Progenitor cell of endocrine pancreas (in vitro differentiated cells): Measurements from ENCODE around the gene LRG1. TPM values are rescaled to one million over a fixed set of nuclear protein-coding genes. Genes with fewer than 3 reads are reported as not detected.
"Not testable (repeated sequence)": the region's sequence is repeated elsewhere in the genome, so short reads cannot be mapped to it uniquely, and the experiment has no call there.

Experiments used
- DNase-seq: peaks from one replicate; pipeline ENCODE4 v3.0.0; 2021; ENCODE audit warnings: low spot score; ENCODE audit not compliant: unreplicated experiment
- H3K27ac Mint-ChIP-seq: 2 replicates; pipeline ENCODE4 v1.8.0; 2021; ENCODE audit warnings: mild to moderate bottlenecking, moderate library complexity, mixed read lengths
- H3K27me3 Mint-ChIP-seq: 2 replicates; pipeline ENCODE4 v1.8.0; 2021; ENCODE audit warnings: mixed read lengths
- H3K36me3 Mint-ChIP-seq: 2 replicates; pipeline ENCODE4 v1.8.0; 2022; ENCODE audit warnings: mixed read lengths; ENCODE audit not compliant: insufficient read depth
- H3K4me1 Mint-ChIP-seq: 2 replicates; pipeline ENCODE4 v1.8.0; 2021; ENCODE audit warnings: low read depth, mixed read lengths
- H3K4me3 Mint-ChIP-seq: 2 replicates; pipeline ENCODE4 v1.8.0; 2021; ENCODE audit warnings: low read depth, mild to moderate bottlenecking, moderate library complexity, mixed read lengths
- H3K9me3 Mint-ChIP-seq: 2 replicates; pipeline ENCODE4 v1.8.0; 2021; ENCODE audit warnings: low read depth, mixed read lengths
- total RNA-seq: library from RNA; stranded (reverse); gene quantifications from 2 replicates; pipeline ENCODE4 v1.2.1, GENCODE V29; 2021
- TF ChIP-seq, protein P1 (sequence below): fragments of 200-600 bp; sonication (generic); IDR thresholded peaks from one replicate; pipeline ENCODE4 v1.5.0; 2021; ENCODE audit warnings: antibody characterized with exemption, mild to moderate bottlenecking; ENCODE audit not compliant: unreplicated experiment

Gene LRG1
- total RNA-seq, 1 donor from 2014 or later = 0.34 TPM

DNA sequence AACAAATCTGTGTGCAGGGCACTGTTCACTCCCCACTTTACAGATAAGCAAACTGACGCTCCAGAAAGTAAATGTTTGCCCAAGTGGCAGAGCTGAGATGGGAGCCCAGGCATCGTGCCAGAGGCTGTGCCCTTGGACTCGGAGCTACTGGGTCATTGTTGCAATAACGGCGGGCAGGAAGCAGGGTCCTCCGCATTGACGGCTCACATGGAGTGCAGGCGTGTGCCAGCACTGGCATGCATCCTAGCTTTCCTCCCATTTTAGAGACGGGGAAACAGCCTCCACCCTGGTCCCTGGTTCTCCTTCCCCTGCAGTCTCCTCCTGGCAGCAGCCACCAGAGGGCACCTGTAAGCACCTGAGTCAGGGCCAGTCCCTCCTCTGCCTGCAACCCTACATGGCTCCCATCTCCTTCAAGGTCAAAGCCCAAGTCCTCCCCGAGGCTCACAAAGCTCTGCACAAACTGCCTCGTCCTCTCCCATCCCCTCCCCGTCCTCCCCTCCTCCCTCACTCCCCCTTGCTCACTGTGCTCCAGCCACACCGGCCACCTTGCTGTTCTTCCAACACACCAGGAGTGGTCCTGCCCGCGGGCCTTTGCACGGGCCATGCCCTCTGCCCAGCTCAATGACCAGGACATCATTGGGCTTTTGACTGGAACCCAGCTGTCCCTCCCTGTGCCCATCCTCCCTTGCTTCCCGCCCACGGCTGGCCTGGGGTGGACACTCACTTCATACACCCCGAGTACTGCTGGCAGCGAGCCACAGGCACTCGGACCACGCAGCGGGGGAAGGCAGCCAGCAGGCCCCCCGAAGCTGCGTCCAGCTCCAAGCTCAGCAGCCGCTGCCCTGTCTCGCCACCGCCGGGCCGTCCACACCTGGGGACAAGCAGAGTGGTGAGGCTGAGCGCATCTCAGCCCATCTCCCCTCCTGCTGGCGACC lies 7.7 kb upstream of the LRG1 start:
- TF ChIP-seq, protein P1, sequence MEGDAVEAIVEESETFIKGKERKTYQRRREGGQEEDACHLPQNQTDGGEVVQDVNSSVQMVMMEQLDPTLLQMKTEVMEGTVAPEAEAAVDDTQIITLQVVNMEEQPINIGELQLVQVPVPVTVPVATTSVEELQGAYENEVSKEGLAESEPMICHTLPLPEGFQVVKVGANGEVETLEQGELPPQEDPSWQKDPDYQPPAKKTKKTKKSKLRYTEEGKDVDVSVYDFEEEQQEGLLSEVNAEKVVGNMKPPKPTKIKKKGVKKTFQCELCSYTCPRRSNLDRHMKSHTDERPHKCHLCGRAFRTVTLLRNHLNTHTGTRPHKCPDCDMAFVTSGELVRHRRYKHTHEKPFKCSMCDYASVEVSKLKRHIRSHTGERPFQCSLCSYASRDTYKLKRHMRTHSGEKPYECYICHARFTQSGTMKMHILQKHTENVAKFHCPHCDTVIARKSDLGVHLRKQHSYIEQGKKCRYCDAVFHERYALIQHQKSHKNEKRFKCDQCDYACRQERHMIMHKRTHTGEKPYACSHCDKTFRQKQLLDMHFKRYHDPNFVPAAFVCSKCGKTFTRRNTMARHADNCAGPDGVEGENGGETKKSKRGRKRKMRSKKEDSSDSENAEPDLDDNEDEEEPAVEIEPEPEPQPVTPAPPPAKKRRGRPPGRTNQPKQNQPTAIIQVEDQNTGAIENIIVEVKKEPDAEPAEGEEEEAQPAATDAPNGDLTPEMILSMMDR = peak; percentile 37
- no peak overlapping the region for H3K4me3 Mint-ChIP-seq
- no peak overlapping the region for H3K27ac Mint-ChIP-seq
- H3K36me3 Mint-ChIP-seq = peaks cover 10% of the 10 kb centered on the region
- no peaks in the 10 kb centered on the region for H3K27me3 Mint-ChIP-seq
- no peaks in the 10 kb centered on the region for H3K9me3 Mint-ChIP-seq
- H3K4me1 Mint-ChIP-seq = no peaks in the 10 kb centered on the region
- DNase-seq = no peak

DNA sequence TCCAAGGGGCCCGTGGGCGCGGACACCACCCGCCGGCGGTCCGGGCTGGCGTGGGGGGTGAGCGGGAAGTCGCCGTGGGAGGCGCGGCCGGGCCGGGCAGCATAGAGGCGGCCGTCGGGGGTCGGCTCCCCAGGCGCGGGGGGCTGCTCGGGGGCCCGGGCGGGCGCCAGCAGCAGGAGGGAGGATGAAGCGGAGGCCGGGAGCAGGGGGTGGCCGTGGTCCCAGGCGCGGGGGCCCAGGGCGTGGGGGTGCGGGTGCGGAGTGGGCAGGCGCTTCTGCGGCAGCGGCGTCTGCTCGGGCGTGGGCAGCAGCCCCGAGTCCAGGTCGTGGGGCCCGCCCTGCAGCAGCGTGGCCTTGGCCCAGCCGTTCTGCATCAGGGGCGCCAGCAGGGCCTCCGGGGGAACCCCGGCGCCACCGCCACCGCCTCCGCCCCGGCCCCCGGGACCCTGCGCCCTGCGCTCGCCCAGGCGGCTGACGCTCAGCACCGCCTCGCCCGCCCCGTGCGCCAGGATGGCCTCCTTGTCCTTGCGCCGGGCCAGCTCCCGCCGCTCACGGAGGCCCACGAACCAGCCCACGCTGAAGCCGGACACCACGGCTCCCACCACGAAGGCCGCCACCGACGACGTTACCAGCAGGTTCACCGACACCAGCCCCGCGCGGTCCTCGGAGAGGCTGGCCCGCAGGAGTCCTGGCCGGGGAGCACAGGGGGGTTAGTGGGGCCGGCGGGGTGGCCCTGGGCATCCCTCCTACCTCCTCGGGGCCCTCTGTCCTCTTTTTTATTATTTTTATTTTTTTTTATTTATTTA lies 4.2 kb upstream of the LRG1 start:
- Mint-ChIP-seq H3K4me1 (no peaks in the 10 kb centered on the region), H3K4me3 (no peak overlapping the region), H3K9me3 (no peaks in the 10 kb centered on the region), H3K27me3 (no peaks in the 10 kb centered on the region), H3K27ac (no peak overlapping the region), H3K36me3 (peaks cover 3% of the 10 kb centered on the region)
- DNase-seq = no peak
- TF ChIP-seq, protein P1 = no peak

DNA sequence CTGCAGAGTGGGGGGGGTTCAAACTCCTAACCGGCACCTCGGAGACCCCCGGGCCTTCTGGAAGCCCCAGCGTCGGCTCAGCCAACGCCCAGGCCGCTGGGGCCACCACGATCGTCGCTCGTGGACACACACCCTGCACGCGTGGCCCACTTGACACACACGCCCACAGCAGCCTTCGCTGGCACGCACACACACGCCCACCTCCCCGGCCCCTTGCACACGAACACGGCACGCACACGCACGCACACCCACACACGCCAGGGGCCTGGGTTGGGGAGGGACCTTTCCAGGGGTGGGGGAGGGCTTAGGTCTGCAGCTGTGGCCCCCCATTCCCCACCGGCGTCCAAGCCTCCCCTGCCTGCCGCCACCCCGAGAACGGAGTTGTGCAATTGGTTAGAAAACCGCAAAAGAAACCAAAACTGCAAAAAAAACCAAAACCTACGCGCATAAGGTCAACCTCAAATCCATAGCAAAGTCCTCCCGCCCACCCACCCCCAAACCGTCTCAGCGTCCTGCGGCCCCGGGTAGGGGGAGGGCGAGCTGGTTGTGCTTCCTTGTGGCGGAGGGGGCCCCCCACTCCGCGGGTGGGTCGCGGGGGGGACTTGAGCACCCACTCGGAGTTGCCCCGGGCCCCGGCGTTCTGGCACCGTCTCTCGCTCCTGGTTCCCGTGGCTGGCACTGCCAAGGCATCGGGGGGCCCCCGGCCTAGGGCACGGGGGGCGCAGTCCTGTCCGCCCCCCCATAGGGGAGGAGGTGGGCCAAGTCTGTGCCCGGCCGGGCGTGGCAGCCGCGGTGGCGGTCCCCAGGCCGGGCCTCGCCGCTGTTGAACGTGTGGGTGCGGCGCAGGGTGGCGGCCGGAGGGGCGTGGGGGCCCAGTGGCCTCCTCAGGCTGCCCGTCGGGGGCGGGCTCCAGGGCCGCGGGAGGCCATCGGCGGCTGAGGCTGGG lies 3.3 kb upstream of the LRG1 start:
- peaks cover 2% of the 10 kb centered on the region for H3K36me3 Mint-ChIP-seq
- H3K9me3 Mint-ChIP-seq = no peaks in the 10 kb centered on the region
- no peak overlapping the region for H3K27ac Mint-ChIP-seq
- H3K27me3 Mint-ChIP-seq = no peaks in the 10 kb centered on the region
- no peaks in the 10 kb centered on the region for H3K4me1 Mint-ChIP-seq
- TF ChIP-seq, protein P1 = no peak
- no peak for DNase-seq
- no peak overlapping the region for H3K4me3 Mint-ChIP-seq

DNA sequence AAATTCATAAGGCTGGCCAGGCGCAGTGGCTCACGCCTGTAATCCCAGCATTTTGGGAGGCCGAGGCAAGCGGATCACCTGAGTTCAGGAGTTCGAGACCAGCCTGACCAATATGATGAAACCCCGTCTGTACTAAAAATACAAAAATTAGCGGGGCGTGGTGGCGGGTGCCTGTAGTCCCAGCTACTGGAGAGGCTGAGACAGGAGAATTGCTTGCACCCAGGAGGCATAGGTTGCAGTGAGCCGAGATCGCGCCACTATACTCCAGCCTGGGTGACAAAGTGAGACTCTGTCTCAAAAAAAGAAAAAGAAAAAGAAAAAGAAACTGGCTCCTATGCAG lies 1.9 kb upstream of the LRG1 start:
- not testable (repeated sequence) for H3K36me3 Mint-ChIP-seq, H3K4me3 Mint-ChIP-seq, H3K4me1 Mint-ChIP-seq, DNase-seq, H3K9me3 Mint-ChIP-seq, H3K27me3 Mint-ChIP-seq, H3K27ac Mint-ChIP-seq

DNA sequence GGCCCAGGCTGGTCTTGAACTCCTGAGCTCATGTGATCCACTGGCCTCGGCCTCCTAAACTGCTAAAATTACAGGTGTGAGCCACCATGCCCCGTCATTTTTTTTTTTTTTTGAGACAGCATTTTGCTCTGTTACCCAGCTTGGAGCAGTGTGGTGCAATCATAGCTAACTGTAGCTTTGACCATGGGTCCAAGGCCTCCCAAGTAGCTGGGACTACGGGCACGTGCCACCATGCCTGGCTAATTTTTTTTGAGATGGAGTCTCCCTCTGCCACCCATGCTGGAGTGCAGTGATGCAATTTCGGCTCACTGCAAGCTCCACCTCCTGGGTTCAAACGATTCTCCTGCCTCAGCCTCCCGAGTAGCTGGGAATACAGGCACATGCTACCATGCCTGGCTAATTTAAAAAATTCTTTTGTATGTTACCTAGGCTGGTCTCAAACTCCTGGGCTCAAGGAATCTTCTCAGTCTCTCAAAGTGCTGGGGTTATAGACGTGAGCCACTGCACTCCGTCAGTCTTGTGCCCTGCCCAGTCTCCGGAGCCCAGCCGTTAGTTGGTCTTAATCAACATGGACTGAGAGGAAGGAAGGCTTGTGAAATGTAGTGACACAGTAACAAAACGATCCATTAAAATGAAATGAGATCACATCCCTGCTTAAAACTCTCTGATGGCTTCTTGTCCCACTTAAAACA lies 1.4 kb upstream of the LRG1 start:
- DNase-seq = no peak
- H3K4me3 Mint-ChIP-seq = no peak overlapping the region
- no peak overlapping the region for H3K27ac Mint-ChIP-seq
- H3K27me3 Mint-ChIP-seq = no peaks in the 10 kb centered on the region
- H3K4me1 Mint-ChIP-seq = no peaks in the 10 kb centered on the region
- H3K9me3 Mint-ChIP-seq = no peaks in the 10 kb centered on the region
- TF ChIP-seq, protein P1 = no peak
- H3K36me3 Mint-ChIP-seq = peaks cover 2% of the 10 kb centered on the region
